ENCODE measurements around the gene UFC1. TPM values are rescaled to one million over a fixed set of nuclear protein-coding genes. Genes with fewer than 3 reads are reported as not detected.

The UFC1 gene
- total RNA-seq, 1 donor from 2014 or later = 91.0 TPM

DNA sequence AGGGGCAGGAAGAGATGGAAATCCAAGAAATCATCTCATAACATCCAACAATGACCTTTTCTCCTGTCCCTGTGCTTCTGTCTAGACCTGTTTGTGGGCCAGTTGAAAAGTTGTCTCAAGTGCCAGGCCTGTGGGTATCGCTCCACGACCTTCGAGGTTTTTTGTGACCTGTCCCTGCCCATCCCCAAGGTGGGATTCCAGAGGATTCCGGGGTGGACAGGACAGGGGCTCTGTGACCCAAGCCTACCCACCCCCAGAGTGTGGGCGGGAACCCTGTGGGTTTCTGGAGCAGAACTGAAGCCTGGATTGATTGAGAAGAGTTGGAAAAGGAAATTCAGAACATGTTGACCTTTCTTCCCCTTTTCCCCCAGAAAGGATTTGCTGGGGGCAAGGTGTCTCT, 10.0 kb downstream of the UFC1 start:
- Histone ChIP-seq H3K4me3 (ENCODE audit: insufficient read depth, low read depth, low read length) (no peak overlapping the region), H3K9me3 (ENCODE audit: insufficient read depth, low read depth, low read length) (no peaks in the 10 kb centered on the region), H4K20me1 (ENCODE audit: insufficient read depth, low read length) (no peaks in the 10 kb centered on the region), H3K9ac (ENCODE audit: low read length) (peak overlapping the region; percentile 5), H2AFZ (ENCODE audit: low read depth, low read length) (no peak overlapping the region), H3K27ac (ENCODE audit: low read depth, low read length) (no peak overlapping the region), H3K36me3 (ENCODE audit: insufficient read depth, low read length) (no peaks in the 10 kb centered on the region), H3K4me2 (ENCODE audit: low read length) (no peak overlapping the region), H3K4me1 (ENCODE audit: insufficient read depth, low read length) (peaks cover 24% of the 10 kb centered on the region), H3K27me3 (ENCODE audit: insufficient read depth, low read length) (no peaks in the 10 kb centered on the region), H3K79me2 (ENCODE audit: insufficient read depth, low read length) (peaks cover 37% of the 10 kb centered on the region)
- Mint-ChIP-seq H3K9me3 (ENCODE audit: unreplicated experiment) (no peaks in the 10 kb centered on the region), H3K36me3 (ENCODE audit: low read depth, unreplicated experiment) (peaks cover 2% of the 10 kb centered on the region), H3K4me1 (ENCODE audit: low read depth, unreplicated experiment) (peaks cover 23% of the 10 kb centered on the region), H3K27me3 (ENCODE audit: low read depth, unreplicated experiment) (no peaks in the 10 kb centered on the region), H3K27ac (ENCODE audit: unreplicated experiment) (no peak overlapping the region), H3K4me3 (ENCODE audit: unreplicated experiment) (peak overlapping the region; percentile 58)
- FAIRE-seq (no peak), DNase-seq (ENCODE audit: low read depth) (no peak)
- TF ChIP-seq, protein P1, sequence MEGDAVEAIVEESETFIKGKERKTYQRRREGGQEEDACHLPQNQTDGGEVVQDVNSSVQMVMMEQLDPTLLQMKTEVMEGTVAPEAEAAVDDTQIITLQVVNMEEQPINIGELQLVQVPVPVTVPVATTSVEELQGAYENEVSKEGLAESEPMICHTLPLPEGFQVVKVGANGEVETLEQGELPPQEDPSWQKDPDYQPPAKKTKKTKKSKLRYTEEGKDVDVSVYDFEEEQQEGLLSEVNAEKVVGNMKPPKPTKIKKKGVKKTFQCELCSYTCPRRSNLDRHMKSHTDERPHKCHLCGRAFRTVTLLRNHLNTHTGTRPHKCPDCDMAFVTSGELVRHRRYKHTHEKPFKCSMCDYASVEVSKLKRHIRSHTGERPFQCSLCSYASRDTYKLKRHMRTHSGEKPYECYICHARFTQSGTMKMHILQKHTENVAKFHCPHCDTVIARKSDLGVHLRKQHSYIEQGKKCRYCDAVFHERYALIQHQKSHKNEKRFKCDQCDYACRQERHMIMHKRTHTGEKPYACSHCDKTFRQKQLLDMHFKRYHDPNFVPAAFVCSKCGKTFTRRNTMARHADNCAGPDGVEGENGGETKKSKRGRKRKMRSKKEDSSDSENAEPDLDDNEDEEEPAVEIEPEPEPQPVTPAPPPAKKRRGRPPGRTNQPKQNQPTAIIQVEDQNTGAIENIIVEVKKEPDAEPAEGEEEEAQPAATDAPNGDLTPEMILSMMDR (IDR thresholded peaks at IDR 0.05; ENCODE audit: insufficient read depth, low read depth, low read length) = no peak
- no peak for TF ChIP-seq EZH2 (IDR thresholded peaks at IDR 0.05; ENCODE audit: insufficient read depth, low read length)

DNA sequence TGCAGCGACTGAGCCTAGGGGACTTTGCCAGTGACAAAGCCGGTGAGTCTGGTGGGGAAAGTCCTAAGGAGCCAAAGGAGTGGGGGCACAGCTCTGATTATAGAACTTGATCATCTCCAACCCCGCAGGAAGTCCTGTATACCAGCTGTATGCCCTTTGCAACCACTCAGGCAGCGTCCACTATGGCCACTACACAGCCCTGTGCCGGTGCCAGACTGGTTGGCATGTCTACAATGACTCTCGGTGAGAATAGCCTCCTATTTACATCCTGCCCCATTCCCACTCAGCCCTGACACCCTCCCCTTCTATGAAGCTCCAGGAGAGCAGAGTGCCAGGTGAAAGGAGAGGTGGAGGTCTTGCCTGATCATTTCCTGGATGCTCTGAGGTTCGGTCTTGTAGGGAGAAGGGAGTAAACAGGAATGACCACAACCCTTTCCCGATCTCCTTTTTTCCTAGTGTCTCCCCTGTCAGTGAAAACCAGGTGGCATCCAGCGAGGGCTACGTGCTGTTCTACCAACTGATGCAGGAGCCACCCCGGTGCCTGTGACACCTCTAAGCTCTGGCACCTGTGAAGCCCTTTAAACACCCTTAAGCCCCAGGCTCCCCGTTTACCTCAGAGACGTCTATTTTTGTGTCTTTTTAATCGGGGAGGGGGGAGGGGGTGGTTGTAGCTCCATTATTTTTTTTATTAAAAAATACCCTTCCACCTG, 11.3 kb downstream of the UFC1 start:
- peak overlapping the region; percentile 83 for H3K27ac ChIP-seq (ENCODE audit: low read depth, low read length)

More for the DNA sequence above, 11.3 kb downstream of the UFC1 start:
- Mint-ChIP-seq H3K36me3 (ENCODE audit: low read depth, unreplicated experiment) (peaks cover 6% of the 10 kb centered on the region), H3K27ac (ENCODE audit: unreplicated experiment) (peak overlapping the region; percentile 86), H3K27me3 (ENCODE audit: low read depth, unreplicated experiment) (no peaks in the 10 kb centered on the region), H3K9me3 (ENCODE audit: unreplicated experiment) (no peaks in the 10 kb centered on the region), H3K4me1 (ENCODE audit: low read depth, unreplicated experiment) (peaks cover 22% of the 10 kb centered on the region), H3K4me3 (ENCODE audit: unreplicated experiment) (peak overlapping the region; percentile 93)
- no peak for DNase-seq (ENCODE audit: low read depth)
- Histone ChIP-seq H3K9ac (ENCODE audit: low read length) (peak overlapping the region; percentile 89), H3K79me2 (ENCODE audit: insufficient read depth, low read length) (peaks cover 31% of the 10 kb centered on the region), H2AFZ (ENCODE audit: low read depth, low read length) (no peak overlapping the region), H3K27me3 (ENCODE audit: insufficient read depth, low read length) (no peaks in the 10 kb centered on the region), H3K9me3 (ENCODE audit: insufficient read depth, low read depth, low read length) (no peaks in the 10 kb centered on the region), H3K4me3 (ENCODE audit: insufficient read depth, low read depth, low read length) (peak overlapping the region; percentile 95), H3K4me1 (ENCODE audit: insufficient read depth, low read length) (peaks cover 18% of the 10 kb centered on the region), H3K4me2 (ENCODE audit: low read length) (peak overlapping the region; percentile 98), H4K20me1 (ENCODE audit: insufficient read depth, low read length) (no peaks in the 10 kb centered on the region), H3K36me3 (ENCODE audit: insufficient read depth, low read length) (no peaks in the 10 kb centered on the region)
- no peak for TF ChIP-seq EZH2 (IDR thresholded peaks at IDR 0.05; ENCODE audit: insufficient read depth, low read length)
- TF ChIP-seq, protein P1 (IDR thresholded peaks at IDR 0.05; ENCODE audit: insufficient read depth, low read depth, low read length) = no peak
- FAIRE-seq = no peak
